Esophagus squamous epithelium (tissue), 4 donors: ENCODE results near the gene ASGR2.

Source experiments
- POLR2A ChIP-seq, 4 donors: fragments of 450-650 bp; IDR thresholded peaks; one replicate each; pipeline ENCODE4 v1.6.1; 2017; ENCODE audit warnings: antibody characterized with exemption in 4 of 4, mild to moderate bottlenecking in 4 of 4, moderate library complexity in 3 of 4
- TF ChIP-seq, protein P1 (sequence below), 6 experiments: fragments of 450-650 bp in 4 of 6; fragments of 200-600 bp in 2 of 6; sonication (generic) in 2 of 6; IDR thresholded peaks; one replicate each; pipeline ENCODE4 v1.5.1; 2016 to 2019; ENCODE audit warnings: antibody characterized with exemption in 6 of 6, mild to moderate bottlenecking in 4 of 6, moderate library complexity in 4 of 6

GRCh38 chr17:7081341-7082062 is 33.1 kb downstream of the ASGR2 start:
- TF ChIP-seq, protein P1, sequence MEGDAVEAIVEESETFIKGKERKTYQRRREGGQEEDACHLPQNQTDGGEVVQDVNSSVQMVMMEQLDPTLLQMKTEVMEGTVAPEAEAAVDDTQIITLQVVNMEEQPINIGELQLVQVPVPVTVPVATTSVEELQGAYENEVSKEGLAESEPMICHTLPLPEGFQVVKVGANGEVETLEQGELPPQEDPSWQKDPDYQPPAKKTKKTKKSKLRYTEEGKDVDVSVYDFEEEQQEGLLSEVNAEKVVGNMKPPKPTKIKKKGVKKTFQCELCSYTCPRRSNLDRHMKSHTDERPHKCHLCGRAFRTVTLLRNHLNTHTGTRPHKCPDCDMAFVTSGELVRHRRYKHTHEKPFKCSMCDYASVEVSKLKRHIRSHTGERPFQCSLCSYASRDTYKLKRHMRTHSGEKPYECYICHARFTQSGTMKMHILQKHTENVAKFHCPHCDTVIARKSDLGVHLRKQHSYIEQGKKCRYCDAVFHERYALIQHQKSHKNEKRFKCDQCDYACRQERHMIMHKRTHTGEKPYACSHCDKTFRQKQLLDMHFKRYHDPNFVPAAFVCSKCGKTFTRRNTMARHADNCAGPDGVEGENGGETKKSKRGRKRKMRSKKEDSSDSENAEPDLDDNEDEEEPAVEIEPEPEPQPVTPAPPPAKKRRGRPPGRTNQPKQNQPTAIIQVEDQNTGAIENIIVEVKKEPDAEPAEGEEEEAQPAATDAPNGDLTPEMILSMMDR (IDR thresholded peaks at IDR 0.05) = no peak
- no peak for TF ChIP-seq POLR2A (IDR thresholded peaks at IDR 0.05)
